Lower leg skin (tissue), 4 donors: ENCODE results near the gene CHTOP. TPM values are rescaled to one million over a fixed set of nuclear protein-coding genes. Genes with fewer than 3 reads are reported as not detected.
A peak's percentile ranks its signal among the peaks of the same experiment; 100 is the strongest.
"Not testable (repeated sequence)": the region's sequence is repeated elsewhere in the genome, so short reads cannot be mapped to it uniquely, and the experiment has no call there.

Experiments used
- DNase-seq, 2 donors: peaks; one replicate each; pipeline ENCODE4 v3.0.0-alpha.2; 2019; ENCODE audit warnings: low spot score in 2 of 2
- H3K4me3 ChIP-seq: fragments of 200-600 bp; sonication (generic); 2 replicates; pipeline ENCODE4 v1.5.1; 2017; ENCODE audit warnings: mild to moderate bottlenecking, low read depth; ENCODE audit not compliant: poor library complexity, severe bottlenecking
- CTCF ChIP-seq, 3 donors: fragments of 450-650 bp; IDR thresholded peaks; one replicate each; pipeline ENCODE4 v1.5.1; 2016; ENCODE audit warnings: antibody characterized with exemption in 3 of 3, mild to moderate bottlenecking in 3 of 3, moderate library complexity in 2 of 3
- POLR2A ChIP-seq, 2 donors: fragments of 450-650 bp; IDR thresholded peaks; one replicate each; pipeline ENCODE4 v1.6.1; 2016 to 2017; ENCODE audit warnings: antibody characterized with exemption in 2 of 2, mild to moderate bottlenecking in 1 of 2, moderate library complexity in 1 of 2
- WGBS, 2 donors: methylation state at CpG; one replicate each; pipeline ENCODE4 v1.1.5; 2018; 5-methylcytosine and 5-hydroxymethylcytosine counted together
- intact Hi-C: fragments of 100-400 bp; cut with DNase I; formaldehyde crosslinking; loops from one replicate; pipeline ENCODE4 v1.15.0; 2023; ENCODE audit warnings: low total_unique reads
- total RNA-seq, 4 donors: library from RNA; depleted of rRNA; stranded (reverse); fragments of >200 nt; gene quantifications; one replicate each; pipeline ENCODE4 v1.1.0, GENCODE V29; 2016

The CHTOP gene
- total RNA-seq, 4 donors from 2014 or later, result 56.1 to 86.9 (median 65.5) TPM

GRCh38 chr1:153669606-153670005 is 35.7 kb downstream of the CHTOP start:
- TF ChIP-seq POLR2A (IDR thresholded peaks at IDR 0.05) (no peak), CTCF (IDR thresholded peaks at IDR 0.05) (no peak)
- WGBS, 2 donors, result 81 to 89% methylated on average over 6 of the region's 6 CpGs
- intact Hi-C loops, result loop anchor here (10.0 kb wide), 1 partner anchor 95 kb away; no protein-coding TSS in a partner anchor
- no peak overlapping the region for H3K4me3 ChIP-seq
- DNase-seq, result no peak

- intact Hi-C loops, result no loop called here
- peak overlapping the region; percentile 69 for H3K4me3 ChIP-seq
- TF ChIP-seq CTCF (IDR thresholded peaks at IDR 0.05), result no peak
- TF ChIP-seq POLR2A (IDR thresholded peaks at IDR 0.05), result no peak
- peak in 1 of 2 donors; percentile 87 for DNase-seq
- WGBS, 2 donors, result 2% methylated on average over 22 of the region's 22 CpGs
Observed at GRCh38 chr1:153670257-153670858, 36.5 kb downstream of the CHTOP start.

GRCh38 chr1:153670859-153671627 is 37.2 kb downstream of the CHTOP start, which contains the start of gene ILF2:
Gene ILF2 (minus strand): TSS chr1:153670993. CDS start chr1:153670922, 71 bp downstream.
- peak; percentile 98 to 100 for DNase-seq
- 1% methylated on average over 35 of the region's 35 CpGs for WGBS, 2 donors
- intact Hi-C loops, result no loop called here
- TF ChIP-seq CTCF (IDR thresholded peaks at IDR 0.05), result no peak
- TF ChIP-seq POLR2A (IDR thresholded peaks at IDR 0.05), result peak in 1 of 2 donors; percentile 78
- peak within 1 kb of the TSS; percentile 69 for H3K4me3 ChIP-seq

GRCh38 chr1:153671628-153672353 is 37.9 kb downstream of the CHTOP start:
- WGBS, 2 donors, result 7 to 10% methylated on average over 28 of the region's 28 CpGs
- not testable (repeated sequence) for DNase-seq

GRCh38 chr1:153673511-153673910 is 39.6 kb downstream of the CHTOP start:
- TF ChIP-seq CTCF (IDR thresholded peaks at IDR 0.05), result no peak
- no peak for TF ChIP-seq POLR2A (IDR thresholded peaks at IDR 0.05)
- DNase-seq, result no peak
- 93 to 100% methylated on average over 2 of the region's 2 CpGs for WGBS, 2 donors
- intact Hi-C loops, result no loop called here
- H3K4me3 ChIP-seq, result no peak overlapping the region

More at GRCh38 chr1:153671628-153672353, 37.9 kb downstream of the CHTOP start:
- intact Hi-C loops, result not testable (repeated sequence)
- H3K4me3 ChIP-seq, result peak overlapping the region; percentile 19
